ENCODE data around the gene SNHG17. TPM values are rescaled to one million over a fixed set of nuclear protein-coding genes. Genes with fewer than 3 reads are reported as not detected.

The SNHG17 gene
- total RNA-seq, 1 donor, result 6.9 TPM

- Histone ChIP-seq H4K20me1 (ENCODE audit: insufficient read depth, low read length) (no peaks in the 10 kb centered on the region), H3K79me2 (ENCODE audit: insufficient read depth, low read length) (no peaks in the 10 kb centered on the region), H3K4me3 (ENCODE audit: insufficient read depth, low read length) (no peak overlapping the region), H3K4me2 (ENCODE audit: insufficient read depth, low read length) (no peak overlapping the region), H3K36me3 (ENCODE audit: insufficient read depth, low read length) (no peaks in the 10 kb centered on the region), H2AFZ (ENCODE audit: low read length) (no peak overlapping the region), H3K27ac (ENCODE audit: low read depth, low read length) (no peak overlapping the region), H3K4me1 (ENCODE audit: insufficient read depth, low read length) (peaks cover 4% of the 10 kb centered on the region), H3K27me3 (ENCODE audit: insufficient read depth, low read length) (peaks cover 11% of the 10 kb centered on the region), H3K9me3 (ENCODE audit: low read depth, low read length) (no peaks in the 10 kb centered on the region)
- TF ChIP-seq CTCF (IDR thresholded peaks at IDR 0.05; ENCODE audit: extremely low read depth, low read depth, low read length), result no peak
- no peak for DNase-seq (ENCODE audit: insufficient read length, low spot score, missing footprints)
Measured at GRCh38 chr20:38392356-38392755, 42.8 kb downstream of the SNHG17 start.

DNA sequence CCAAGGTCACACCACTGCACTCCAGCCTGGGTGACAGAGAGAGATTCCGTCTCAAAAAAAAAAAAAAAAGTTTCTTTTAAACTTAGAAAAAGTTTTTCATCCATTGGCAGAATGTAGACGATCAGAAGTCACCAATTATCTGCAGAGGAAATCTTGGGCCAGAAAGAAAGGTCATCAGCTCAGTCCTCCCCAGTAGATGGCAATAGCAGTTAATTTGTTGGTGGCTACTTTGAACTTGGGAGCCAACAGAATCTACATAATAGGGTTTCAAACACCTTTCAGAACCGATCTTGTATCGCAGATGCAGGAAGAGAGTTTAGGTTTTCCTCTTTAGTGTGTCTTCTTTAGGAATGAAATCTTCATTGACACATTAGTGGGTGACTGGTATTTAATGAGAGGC, 47.2 kb downstream of the SNHG17 start:
- no peak overlapping the region for H3K4me2 ChIP-seq (ENCODE audit: insufficient read depth, low read length)
- H3K79me2 ChIP-seq (ENCODE audit: insufficient read depth, low read length), result no peaks in the 10 kb centered on the region
- H3K27ac ChIP-seq (ENCODE audit: low read depth, low read length), result no peak overlapping the region
- no peaks in the 10 kb centered on the region for H3K36me3 ChIP-seq (ENCODE audit: insufficient read depth, low read length)
- H3K4me1 ChIP-seq (ENCODE audit: insufficient read depth, low read length), result no peaks in the 10 kb centered on the region
- H2AFZ ChIP-seq (ENCODE audit: low read length), result no peak overlapping the region
- no peaks in the 10 kb centered on the region for H4K20me1 ChIP-seq (ENCODE audit: insufficient read depth, low read length)
- H3K27me3 ChIP-seq (ENCODE audit: insufficient read depth, low read length), result peaks cover 19% of the 10 kb centered on the region
- no peak overlapping the region for H3K4me3 ChIP-seq (ENCODE audit: insufficient read depth, low read length)
- no peaks in the 10 kb centered on the region for H3K9me3 ChIP-seq (ENCODE audit: low read depth, low read length)
- DNase-seq (ENCODE audit: insufficient read length, low spot score, missing footprints), result no peak
- peak; percentile 15 for TF ChIP-seq CTCF (IDR thresholded peaks at IDR 0.05; ENCODE audit: extremely low read depth, low read depth, low read length)

DNA sequence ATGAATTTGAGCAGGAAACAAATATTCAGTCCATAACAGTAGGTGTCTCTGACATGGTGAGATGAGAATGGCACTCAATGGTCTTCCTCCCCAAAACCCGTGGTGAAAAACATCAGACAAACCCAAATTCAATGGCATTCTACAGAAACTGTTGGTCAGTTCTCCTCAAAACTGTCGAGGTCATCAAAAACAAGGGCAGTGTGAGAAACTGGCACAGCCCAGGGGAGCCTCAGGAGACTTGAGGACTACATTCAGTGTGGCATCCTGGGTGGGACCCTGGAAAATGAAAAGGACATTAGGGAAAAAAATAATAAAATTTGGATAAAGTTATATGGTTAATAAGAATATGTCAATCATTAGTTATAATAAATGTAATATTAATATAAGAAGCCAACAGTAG, 48.3 kb downstream of the SNHG17 start:
- no peak overlapping the region for H3K4me3 ChIP-seq (ENCODE audit: insufficient read depth, low read length)
- no peak for TF ChIP-seq CTCF (IDR thresholded peaks at IDR 0.05; ENCODE audit: extremely low read depth, low read depth, low read length)
- H3K27me3 ChIP-seq (ENCODE audit: insufficient read depth, low read length), result peaks cover 19% of the 10 kb centered on the region
- H2AFZ ChIP-seq (ENCODE audit: low read length), result no peak overlapping the region
- no peaks in the 10 kb centered on the region for H3K79me2 ChIP-seq (ENCODE audit: insufficient read depth, low read length)
- H3K4me1 ChIP-seq (ENCODE audit: insufficient read depth, low read length), result no peaks in the 10 kb centered on the region
- no peak overlapping the region for H3K27ac ChIP-seq (ENCODE audit: low read depth, low read length)
- no peaks in the 10 kb centered on the region for H4K20me1 ChIP-seq (ENCODE audit: insufficient read depth, low read length)
- no peaks in the 10 kb centered on the region for H3K36me3 ChIP-seq (ENCODE audit: insufficient read depth, low read length)
- no peaks in the 10 kb centered on the region for H3K9me3 ChIP-seq (ENCODE audit: low read depth, low read length)
- DNase-seq (ENCODE audit: insufficient read length, low spot score, missing footprints), result no peak
- no peak overlapping the region for H3K4me2 ChIP-seq (ENCODE audit: insufficient read depth, low read length)

DNA sequence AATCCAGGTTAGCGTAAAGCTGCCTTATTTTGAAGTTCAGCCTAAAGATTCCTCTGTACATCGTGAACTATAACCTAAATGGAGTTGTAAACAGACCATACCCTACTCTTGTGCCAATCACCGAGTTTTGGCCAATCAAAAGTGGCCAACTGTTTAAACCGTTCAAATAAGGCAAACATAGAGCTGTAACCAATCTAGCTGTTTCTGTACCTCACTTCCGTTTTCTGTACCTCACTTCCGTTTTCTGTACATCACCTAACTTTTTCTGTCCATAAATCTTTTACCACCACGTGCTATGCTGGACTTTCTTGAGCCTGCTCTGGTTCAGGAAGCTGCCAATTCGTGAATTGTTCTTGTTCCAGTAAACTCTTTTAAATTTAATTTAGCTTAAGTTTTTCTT, 49.1 kb downstream of the SNHG17 start:
- H3K4me3 ChIP-seq (ENCODE audit: insufficient read depth, low read length), result no peak overlapping the region
- no peaks in the 10 kb centered on the region for H3K4me1 ChIP-seq (ENCODE audit: insufficient read depth, low read length)
- H3K4me2 ChIP-seq (ENCODE audit: insufficient read depth, low read length), result no peak overlapping the region
- H2AFZ ChIP-seq (ENCODE audit: low read length), result no peak overlapping the region
- H3K27me3 ChIP-seq (ENCODE audit: insufficient read depth, low read length), result peaks cover 18% of the 10 kb centered on the region
- no peak for DNase-seq (ENCODE audit: insufficient read length, low spot score, missing footprints)
- H3K9me3 ChIP-seq (ENCODE audit: low read depth, low read length), result no peaks in the 10 kb centered on the region
- H3K79me2 ChIP-seq (ENCODE audit: insufficient read depth, low read length), result no peaks in the 10 kb centered on the region
- H3K27ac ChIP-seq (ENCODE audit: low read depth, low read length), result no peak overlapping the region
- H3K36me3 ChIP-seq (ENCODE audit: insufficient read depth, low read length), result no peaks in the 10 kb centered on the region
- TF ChIP-seq CTCF (IDR thresholded peaks at IDR 0.05; ENCODE audit: extremely low read depth, low read depth, low read length), result no peak
- no peaks in the 10 kb centered on the region for H4K20me1 ChIP-seq (ENCODE audit: insufficient read depth, low read length)

Data from osteoblast (primary cell).